Kidney (tissue), 14 donors: Measurements from ENCODE around the gene KMT5C. TPM values are rescaled to one million over a fixed set of nuclear protein-coding genes. Genes with fewer than 3 reads are reported as not detected.

Experiments used
- DNase-seq, 5 donors: peaks; one replicate each; pipeline ENCODE4 v3.0.0-alpha.2; 2013 to 2020
- FAIRE-seq: peaks from 2 replicates; lab custom pipeline; 2012; peaks lifted over from hg19 to GRCh38; lab: Jason Lieb, UNC
- H3K27ac ChIP-seq, 2 donors: one replicate each; pipeline ENCODE4 v1.7.0; 2013; ENCODE audit warnings: low read depth in 2 of 2, low read length in 2 of 2, inconsistent platforms in 1 of 2
- H3K27me3 ChIP-seq: one replicate; pipeline ENCODE4 v1.7.1; 2013; ENCODE audit warnings: low read length, inconsistent platforms; ENCODE audit not compliant: control insufficient read depth, insufficient read depth
- H3K36me3 ChIP-seq, 3 donors: one replicate each; pipeline versions ENCODE4 v1.7.0 to v1.7.1; 2013; ENCODE audit warnings: low read length in 3 of 3, control low read depth in 1 of 3, inconsistent platforms in 1 of 3; ENCODE audit not compliant: insufficient read depth in 3 of 3, control insufficient read depth in 2 of 3
- H3K4me1 ChIP-seq, 3 donors: one replicate each; pipeline versions ENCODE4 v1.7.0 to v1.7.1; 2013; ENCODE audit warnings: low read length in 3 of 3, inconsistent platforms in 1 of 3, low read depth in 1 of 3; ENCODE audit not compliant: control insufficient read depth in 2 of 3, insufficient read depth in 2 of 3
- H3K4me3 ChIP-seq, 3 donors: one replicate each; pipeline versions ENCODE4 v1.7.0 to v1.8.1; 2013; ENCODE audit warnings: low read length in 3 of 3, control low read depth in 1 of 3, inconsistent platforms in 1 of 3
- H3K9ac ChIP-seq, 3 donors: one replicate each; pipeline versions ENCODE4 v1.7.0 to v1.7.1; 2013; ENCODE audit warnings: low read length in 3 of 3, control low read depth in 1 of 3, inconsistent platforms in 1 of 3
- H3K9me3 ChIP-seq, 3 donors: one replicate each; pipeline versions ENCODE4 v1.7.0 to v1.7.1; 2013; ENCODE audit warnings: low read length in 3 of 3, control low read depth in 1 of 3, inconsistent platforms in 1 of 3; ENCODE audit not compliant: control insufficient read depth in 2 of 3, insufficient read depth in 1 of 3
- intact Hi-C: fragments of 100-400 bp; cut with DNase I; formaldehyde crosslinking; loops from one replicate; pipeline ENCODE4 v1.11.1; 2022
- polyA plus RNA-seq: library from polyadenylated mRNA; stranded (reverse); fragments of 350-450 nt; fragmentation: Illumina TruSeq; extraction: RNeasy Lipid Tissue Mini Kit (QIAGEN cat#74804); gene quantifications from one replicate; pipeline ENCODE4 v1.2.3, GENCODE V29; 2014; ENCODE audit warnings: low read depth, low replicate concordance; ENCODE audit not compliant: insufficient read depth
- total RNA-seq: library from RNA; stranded (reverse); fragmentation: NEBNext Ultra II Directional; extraction: Animal tissue kit (Norgen Biotek cat#: 25700); gene quantifications from one replicate; pipeline ENCODE4 v1.2.1, GENCODE V29; 2021
- TF ChIP-seq, protein P1 (sequence below): IDR thresholded peaks from 3 replicates; pipeline ENCODE4 v1.5.1; 2012; ENCODE audit warnings: mild to moderate bottlenecking, moderate library complexity, borderline replicate concordance; ENCODE audit not compliant: insufficient read depth; ENCODE audit errors: extremely low read depth
- donor health status: control.
- donor health status: control.
- donor health status: control.
- donor health status: control.
- donor health status: control.
- donor health status: DM: yes; HTN: yes; CAD: no.
- donor health status: Normal renal cell carcinoma (clear cell type).

Gene KMT5C
- total and polyA plus RNA-seq, 2 donors from 2014 or later = 4.1 to 13.0 TPM

DNA sequence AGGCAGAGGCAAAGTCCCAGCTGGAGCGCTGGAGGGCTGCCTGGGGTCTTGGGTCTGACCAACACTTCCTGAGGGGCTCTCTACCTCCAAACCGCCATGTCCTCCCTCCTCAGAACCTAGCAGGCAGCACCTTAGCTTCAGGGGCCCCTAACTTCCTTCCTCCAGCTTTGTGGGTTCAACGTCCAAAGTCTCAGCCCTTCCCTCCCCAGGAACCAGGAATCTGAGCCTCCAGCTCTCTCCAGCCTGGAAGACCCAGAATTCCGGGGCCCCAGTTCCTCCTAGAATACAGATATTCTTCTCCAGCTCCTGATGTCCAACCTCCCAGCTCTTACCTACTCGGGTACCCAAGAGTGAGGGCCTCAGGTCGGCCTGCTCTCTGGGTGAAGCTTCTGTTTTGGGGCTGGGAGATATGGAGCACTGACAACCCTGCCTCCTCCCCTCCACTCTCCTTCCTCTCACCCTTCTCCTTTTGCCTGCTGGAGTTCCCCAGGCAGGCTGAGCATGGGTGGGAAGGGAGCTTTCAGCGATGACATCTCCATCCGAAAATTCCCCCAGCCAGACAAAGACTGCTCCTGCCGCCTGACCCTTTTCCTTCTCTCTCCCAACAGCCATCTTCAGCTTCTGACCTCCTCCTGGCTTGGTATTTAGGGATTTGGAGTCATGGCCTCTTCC, 18.1 kb upstream of the KMT5C start:
- Histone ChIP-seq H3K4me3 (no peak overlapping the region), H3K9ac (no peak overlapping the region), H3K27me3 (no peaks in the 10 kb centered on the region), H3K4me1 (no peaks in the 10 kb centered on the region), H3K9me3 (peaks cover 0 to under 1% (median 0%) of the 10 kb centered on the region in 3 donors), H3K36me3 (peaks cover 0 to 4% (median 0%) of the 10 kb centered on the region in 3 donors), H3K27ac (no peak overlapping the region)
- TF ChIP-seq, protein P1, sequence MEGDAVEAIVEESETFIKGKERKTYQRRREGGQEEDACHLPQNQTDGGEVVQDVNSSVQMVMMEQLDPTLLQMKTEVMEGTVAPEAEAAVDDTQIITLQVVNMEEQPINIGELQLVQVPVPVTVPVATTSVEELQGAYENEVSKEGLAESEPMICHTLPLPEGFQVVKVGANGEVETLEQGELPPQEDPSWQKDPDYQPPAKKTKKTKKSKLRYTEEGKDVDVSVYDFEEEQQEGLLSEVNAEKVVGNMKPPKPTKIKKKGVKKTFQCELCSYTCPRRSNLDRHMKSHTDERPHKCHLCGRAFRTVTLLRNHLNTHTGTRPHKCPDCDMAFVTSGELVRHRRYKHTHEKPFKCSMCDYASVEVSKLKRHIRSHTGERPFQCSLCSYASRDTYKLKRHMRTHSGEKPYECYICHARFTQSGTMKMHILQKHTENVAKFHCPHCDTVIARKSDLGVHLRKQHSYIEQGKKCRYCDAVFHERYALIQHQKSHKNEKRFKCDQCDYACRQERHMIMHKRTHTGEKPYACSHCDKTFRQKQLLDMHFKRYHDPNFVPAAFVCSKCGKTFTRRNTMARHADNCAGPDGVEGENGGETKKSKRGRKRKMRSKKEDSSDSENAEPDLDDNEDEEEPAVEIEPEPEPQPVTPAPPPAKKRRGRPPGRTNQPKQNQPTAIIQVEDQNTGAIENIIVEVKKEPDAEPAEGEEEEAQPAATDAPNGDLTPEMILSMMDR = no peak
- no peak for FAIRE-seq
- intact Hi-C loops = no loop called here
- DNase-seq = no peak

DNA sequence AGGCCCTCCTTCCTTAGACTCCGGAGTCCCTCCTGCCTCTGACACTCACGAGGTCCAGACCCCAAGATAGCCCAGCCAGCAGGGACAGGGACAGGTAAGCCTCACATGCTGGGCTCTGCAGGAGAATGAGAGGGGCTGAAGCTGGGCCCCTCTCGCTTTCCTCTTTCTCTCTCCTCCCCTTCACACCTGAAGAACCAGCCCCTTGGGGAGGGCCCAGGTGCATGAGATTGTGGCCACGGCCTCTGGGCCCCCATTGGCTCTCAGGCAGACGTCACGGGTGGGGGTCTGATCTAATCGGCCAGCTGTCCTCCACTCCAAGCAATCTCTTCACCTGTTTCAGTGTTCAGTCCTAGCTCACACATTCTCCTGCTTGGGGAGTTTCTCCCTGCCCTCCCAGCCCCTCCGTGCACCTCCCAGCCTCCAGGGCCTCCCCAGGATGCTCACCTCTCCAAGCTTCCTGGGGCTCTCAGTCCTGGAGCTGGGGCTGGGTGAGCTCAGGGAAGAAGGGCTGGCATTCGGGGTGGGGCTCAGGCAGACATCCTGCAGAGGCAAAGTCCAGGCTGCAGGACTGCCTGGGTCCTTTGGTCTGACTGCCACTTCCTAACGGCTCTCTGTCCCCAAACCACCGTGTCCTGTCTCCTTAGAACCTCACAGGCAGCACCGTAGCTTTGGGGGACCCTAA, 17.3 kb upstream of the KMT5C start:
- FAIRE-seq (no peak), DNase-seq (no peak)
- no peaks in the 10 kb centered on the region for H3K9me3 ChIP-seq
- H3K27ac ChIP-seq = no peak overlapping the region
- no peaks in the 10 kb centered on the region for H3K36me3 ChIP-seq
- H3K9ac ChIP-seq = no peak overlapping the region
- no peaks in the 10 kb centered on the region for H3K4me1 ChIP-seq
- TF ChIP-seq, protein P1 = no peak
- intact Hi-C loops = no loop called here
- H3K4me3 ChIP-seq = no peak overlapping the region
- no peaks in the 10 kb centered on the region for H3K27me3 ChIP-seq

DNA sequence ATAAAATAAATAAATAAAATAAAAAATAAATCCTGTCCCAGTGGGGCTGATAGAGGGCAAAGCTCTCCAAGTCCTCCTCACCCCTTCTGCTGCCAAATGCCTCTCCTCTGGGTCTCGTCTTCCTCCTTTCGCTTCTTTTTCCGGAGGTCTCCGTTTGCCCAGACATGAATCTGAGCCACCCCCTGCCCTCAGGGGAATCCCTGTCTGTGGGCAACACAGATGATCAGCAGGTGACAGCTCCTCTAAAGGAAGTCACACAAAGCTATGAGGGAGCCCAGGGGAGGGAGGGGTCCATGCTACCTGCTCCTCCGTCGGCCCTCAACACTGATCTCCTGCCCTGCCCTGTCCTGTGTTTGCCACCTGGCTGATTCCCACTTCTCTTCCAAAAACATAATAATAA, 15.0 kb upstream of the KMT5C start:
- Histone ChIP-seq H3K4me1 (no peaks in the 10 kb centered on the region), H3K27me3 (no peaks in the 10 kb centered on the region), H3K36me3 (no peaks in the 10 kb centered on the region), H3K9me3 (no peaks in the 10 kb centered on the region), H3K4me3 (no peak overlapping the region), H3K27ac (no peak overlapping the region), H3K9ac (no peak overlapping the region)
- TF ChIP-seq, protein P1 = no peak
- no peak for FAIRE-seq
- intact Hi-C loops = no loop called here
- DNase-seq = no peak
